ENCODE measurements around the gene OR6S1. TPM values are rescaled to one million over a fixed set of nuclear protein-coding genes. Genes with fewer than 3 reads are reported as not detected.

OR6S1 gene
- total and polyA plus RNA-seq, 8 donors, result not detected

GRCh38 chr14:20642182-20642581 lies 691 bp upstream of the OR6S1 start:
- Histone ChIP-seq H3K27me3 (peaks cover 5 to 60% of the 10 kb centered on the region in 2 donors), H3K27ac (no peak overlapping the region), H3K4me3 (no peak overlapping the region), H3K9me3 (no peaks in the 10 kb centered on the region), H3K36me3 (no peaks in the 10 kb centered on the region), H3K4me1 (no peaks in the 10 kb centered on the region)
- DNase-seq (no peak), ATAC-seq (no peak)
- intact Hi-C loops (cut with DNase I), result no loop called here
- no peak for TF ChIP-seq CTCF (IDR thresholded peaks at IDR 0.05)

DNA sequence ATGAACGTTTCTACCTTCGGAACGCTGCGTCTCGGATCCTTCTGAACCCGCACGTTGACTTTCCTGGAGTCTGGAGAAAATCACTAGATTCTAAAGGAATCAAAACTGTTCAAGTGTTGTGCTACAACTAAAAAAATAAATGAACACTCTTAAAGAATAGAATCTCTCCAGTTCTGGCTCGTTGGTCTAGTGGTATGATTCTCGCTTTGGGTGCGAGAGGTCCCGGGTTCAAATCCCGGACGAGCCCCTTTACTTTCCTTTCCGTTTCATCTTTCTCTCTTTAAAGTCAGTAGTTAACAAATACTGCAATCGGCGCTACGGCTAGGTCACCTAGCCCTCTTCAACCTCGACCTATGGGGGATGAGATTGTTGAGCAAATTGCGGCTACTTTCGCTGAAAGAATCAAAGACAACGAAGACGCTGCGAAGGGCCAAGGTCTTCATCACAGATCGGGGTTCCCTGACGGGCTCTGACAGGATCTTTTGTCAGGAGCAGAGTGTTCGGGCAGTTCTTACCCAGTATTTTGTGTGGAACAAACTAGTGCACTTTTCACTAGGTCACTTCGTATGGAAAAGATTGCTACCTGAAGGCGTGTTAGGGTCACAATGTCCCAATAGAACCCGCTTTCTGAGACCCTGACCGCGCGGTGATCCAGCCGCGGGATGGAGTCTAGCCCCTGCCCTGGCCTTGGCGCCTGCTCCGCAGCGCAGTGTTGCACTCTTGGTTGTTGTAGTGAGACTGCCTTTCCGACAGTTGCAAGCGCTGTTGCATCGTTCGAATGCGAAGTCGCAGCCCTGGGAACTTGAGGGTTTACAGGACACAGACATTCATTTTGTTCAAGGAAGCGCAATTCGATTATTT lies 8.4 kb downstream of the OR6S1 start:
- DNase-seq, result peak in 1 of 4 donors; percentile 39
- no peak for TF ChIP-seq CTCF (IDR thresholded peaks at IDR 0.05)

GRCh38 chr14:20632448-20632830 lies 9.1 kb downstream of the OR6S1 start:
- no peak for DNase-seq
- H3K9me3 ChIP-seq, result no peaks in the 10 kb centered on the region
- H3K4me1 ChIP-seq, result peaks cover 16 to 17% of the 10 kb centered on the region in 2 donors
- H3K36me3 ChIP-seq, result no peaks in the 10 kb centered on the region
- no peak overlapping the region for H3K27ac ChIP-seq
- peak overlapping the region in 1 of 2 donors; percentile 27 for H3K4me3 ChIP-seq
- peak; percentile 4 for ATAC-seq
- no peak for TF ChIP-seq CTCF (IDR thresholded peaks at IDR 0.05)
- intact Hi-C loops (cut with DNase I), result no loop called here
- H3K27me3 ChIP-seq, result peaks cover 36 to 100% of the 10 kb centered on the region in 2 donors

More for the DNA sequence above, 8.4 kb downstream of the OR6S1 start:
- Histone ChIP-seq H3K27me3 (peaks cover 36 to 100% of the 10 kb centered on the region in 2 donors), H3K36me3 (no peaks in the 10 kb centered on the region), H3K27ac (no peak overlapping the region), H3K4me1 (peaks cover 16 to 17% of the 10 kb centered on the region in 2 donors), H3K4me3 (peak overlapping the region in 1 of 2 donors; percentile 27), H3K9me3 (no peaks in the 10 kb centered on the region)
- intact Hi-C loops (cut with DNase I), result no loop called here
- ATAC-seq, result peak; percentile 71

DNA sequence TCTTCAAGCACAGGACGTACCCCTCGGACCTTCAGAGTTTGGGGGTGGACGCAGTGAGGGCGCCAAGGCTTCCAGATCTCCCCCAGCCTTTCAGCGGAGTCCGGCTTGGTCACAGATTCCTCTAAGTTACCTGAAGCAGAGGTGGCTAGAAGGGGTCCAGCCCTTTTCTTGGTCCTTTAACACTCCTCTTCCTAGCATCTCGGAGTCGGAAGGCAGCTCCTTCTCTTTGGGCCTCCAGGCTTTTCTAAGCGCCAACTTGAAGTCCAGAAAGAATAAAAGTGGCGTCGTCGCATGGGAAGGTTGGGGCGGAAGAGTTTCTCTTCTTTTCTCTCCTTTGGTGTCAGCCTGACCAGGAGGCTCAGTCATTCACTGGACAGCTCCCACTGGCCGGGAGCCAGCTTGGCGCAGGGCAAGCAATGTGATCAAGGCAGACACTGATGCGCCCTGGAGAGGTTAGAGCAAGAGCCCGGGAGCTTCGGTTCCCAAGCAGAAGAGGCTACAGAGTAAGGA lies 9.6 kb downstream of the OR6S1 start:
- Histone ChIP-seq H3K4me3 (peak overlapping the region; percentile 4 to 27), H3K27ac (no peak overlapping the region), H3K9me3 (no peaks in the 10 kb centered on the region), H3K27me3 (peaks cover 40 to 100% of the 10 kb centered on the region in 2 donors), H3K4me1 (peaks cover 16 to 17% of the 10 kb centered on the region in 2 donors), H3K36me3 (no peaks in the 10 kb centered on the region)
- TF ChIP-seq CTCF (IDR thresholded peaks at IDR 0.05), result no peak
- ATAC-seq (peak; percentile 78), DNase-seq (peak in 3 of 4 donors; percentile 35 to 83 (median 73))
- intact Hi-C loops (cut with DNase I), result no loop called here

Data from left lung (tissue), 10 donors.